Mucosa of stomach (tissue), 1 donor: ENCODE data around the gene SLC6A11.

ENCODE experiments used
- H3K27me3 ChIP-seq: one replicate; pipeline ENCODE4 v1.7.0; 2013; ENCODE audit warnings: mild to moderate bottlenecking, low read length; ENCODE audit not compliant: control insufficient read depth, insufficient read depth
- H3K36me3 ChIP-seq: one replicate; pipeline ENCODE4 v1.7.0; 2013; ENCODE audit warnings: low read length; ENCODE audit not compliant: control insufficient read depth, insufficient read depth
- H3K4me1 ChIP-seq: one replicate; pipeline ENCODE4 v1.7.0; 2013; ENCODE audit warnings: mild to moderate bottlenecking, low read length; ENCODE audit not compliant: control insufficient read depth, insufficient read depth
- H3K4me3 ChIP-seq: one replicate; pipeline ENCODE4 v1.7.0; 2013; ENCODE audit warnings: low read length
- H3K9ac ChIP-seq: one replicate; pipeline ENCODE4 v1.7.0; 2013; ENCODE audit warnings: mild to moderate bottlenecking, low read length, moderate library complexity
- H3K9me3 ChIP-seq: one replicate; pipeline ENCODE4 v1.7.0; 2013; ENCODE audit warnings: mild to moderate bottlenecking, low read length, moderate library complexity; ENCODE audit not compliant: control insufficient read depth
- donor health status: Pancreatic carcinoma.

Gene SLC6A11

DNA sequence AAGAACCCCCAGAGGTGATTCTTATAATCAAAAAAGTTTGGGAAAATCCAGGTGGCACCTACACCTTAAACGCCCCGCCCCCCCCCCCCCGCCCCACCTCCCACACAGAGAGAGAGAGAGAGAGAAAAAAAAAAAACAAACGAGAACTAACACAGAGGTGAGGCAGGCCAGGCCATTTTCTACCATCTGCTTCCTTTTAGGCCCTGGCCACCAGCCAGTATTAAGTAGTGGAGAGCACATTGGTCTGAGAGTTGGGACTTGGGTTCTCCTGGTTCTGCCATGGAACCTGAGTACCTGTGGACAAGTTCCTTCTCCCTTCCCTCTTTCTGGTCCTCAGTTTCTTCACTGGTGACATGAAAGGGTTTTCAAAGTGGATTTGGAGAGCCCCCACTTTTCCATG, 60.6 kb downstream of the SLC6A11 start:
- no peaks in the 10 kb centered on the region for H3K9me3 ChIP-seq
- no peaks in the 10 kb centered on the region for H3K4me1 ChIP-seq
- H3K4me3 ChIP-seq: no peak overlapping the region
- no peak overlapping the region for H3K9ac ChIP-seq
- no peaks in the 10 kb centered on the region for H3K36me3 ChIP-seq
- no peaks in the 10 kb centered on the region for H3K27me3 ChIP-seq

DNA sequence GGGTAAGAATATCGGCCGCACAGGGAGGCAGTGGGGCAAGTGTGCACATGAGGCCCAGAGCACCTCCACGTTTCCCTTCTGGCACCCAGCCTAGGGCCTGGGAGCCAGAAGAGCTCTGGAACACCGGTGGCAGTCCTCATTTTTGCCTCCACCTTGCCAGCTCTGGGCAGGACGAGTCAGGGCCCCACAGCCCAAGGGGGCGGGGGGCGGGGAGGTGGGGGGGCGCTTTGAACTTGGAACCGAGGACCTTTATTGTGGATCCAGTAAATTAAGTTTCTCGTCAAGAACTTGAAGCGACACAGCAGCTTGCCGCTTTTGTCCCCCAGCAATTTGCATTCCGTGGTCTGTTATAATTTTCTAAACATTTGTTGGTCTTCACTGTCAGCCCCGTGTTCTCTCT, 66.8 kb downstream of the SLC6A11 start:
- no peaks in the 10 kb centered on the region for H3K4me1 ChIP-seq
- no peak overlapping the region for H3K9ac ChIP-seq
- no peak overlapping the region for H3K4me3 ChIP-seq
- H3K27me3 ChIP-seq: no peaks in the 10 kb centered on the region
- H3K36me3 ChIP-seq: no peaks in the 10 kb centered on the region
- no peaks in the 10 kb centered on the region for H3K9me3 ChIP-seq

DNA sequence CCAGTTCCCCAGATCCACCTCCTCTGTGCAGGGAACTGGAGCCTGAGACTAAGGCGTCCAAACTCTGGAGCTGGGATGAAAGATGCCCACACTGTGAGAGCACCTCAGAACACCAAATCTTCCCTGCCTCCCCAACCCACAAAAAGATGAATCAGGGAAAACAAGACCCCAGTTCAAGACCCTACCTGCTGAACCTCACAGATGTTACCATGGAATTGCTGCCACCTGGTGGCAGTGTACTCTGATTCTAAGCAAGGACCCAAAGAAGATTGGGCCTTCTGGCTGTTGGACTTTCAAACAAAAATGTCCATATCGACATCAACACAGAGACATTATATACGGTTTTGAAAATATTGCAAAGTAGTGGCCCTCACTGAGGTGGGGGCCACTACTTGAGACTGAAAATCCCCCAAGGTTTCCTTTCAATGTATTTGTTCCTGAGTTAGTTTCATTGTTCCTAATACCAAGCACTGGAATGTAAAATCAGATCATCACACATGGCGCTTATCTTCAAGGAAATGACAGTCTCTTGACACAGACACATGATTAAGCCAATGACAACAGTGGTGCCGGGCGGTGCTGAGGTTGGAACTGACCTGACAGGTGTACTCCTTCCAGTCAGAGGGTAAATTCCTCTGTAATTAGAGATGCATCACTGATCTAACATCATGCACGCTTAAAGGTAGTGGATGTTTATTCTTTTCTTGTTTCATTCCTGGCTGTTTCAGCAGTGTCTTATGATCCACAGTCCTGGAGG, 67.6 kb downstream of the SLC6A11 start:
- Histone ChIP-seq H3K4me3 (no peak overlapping the region), H3K9ac (no peak overlapping the region), H3K36me3 (no peaks in the 10 kb centered on the region), H3K4me1 (no peaks in the 10 kb centered on the region), H3K9me3 (no peaks in the 10 kb centered on the region), H3K27me3 (no peaks in the 10 kb centered on the region)

DNA sequence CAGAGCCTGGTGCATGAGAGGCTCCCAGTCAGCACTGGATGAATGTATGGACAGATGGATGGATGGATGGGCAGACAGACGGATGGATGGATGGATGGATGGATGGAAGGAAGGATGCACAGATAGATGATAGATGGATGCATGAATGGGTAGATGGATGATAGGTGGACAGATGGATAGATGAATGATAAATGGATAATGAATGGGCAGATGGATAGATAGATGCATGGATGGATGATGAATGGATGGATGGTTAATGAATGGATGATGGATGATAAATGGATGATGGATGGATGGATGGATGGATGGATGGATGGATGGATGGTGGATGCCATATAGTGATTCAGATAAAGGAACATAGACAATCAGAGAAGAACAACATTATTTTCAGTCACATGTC, 71.0 kb downstream of the SLC6A11 start:
- Histone ChIP-seq H3K4me3 (no peak overlapping the region), H3K4me1 (no peaks in the 10 kb centered on the region), H3K9me3 (no peaks in the 10 kb centered on the region), H3K9ac (no peak overlapping the region), H3K36me3 (no peaks in the 10 kb centered on the region), H3K27me3 (no peaks in the 10 kb centered on the region)

DNA sequence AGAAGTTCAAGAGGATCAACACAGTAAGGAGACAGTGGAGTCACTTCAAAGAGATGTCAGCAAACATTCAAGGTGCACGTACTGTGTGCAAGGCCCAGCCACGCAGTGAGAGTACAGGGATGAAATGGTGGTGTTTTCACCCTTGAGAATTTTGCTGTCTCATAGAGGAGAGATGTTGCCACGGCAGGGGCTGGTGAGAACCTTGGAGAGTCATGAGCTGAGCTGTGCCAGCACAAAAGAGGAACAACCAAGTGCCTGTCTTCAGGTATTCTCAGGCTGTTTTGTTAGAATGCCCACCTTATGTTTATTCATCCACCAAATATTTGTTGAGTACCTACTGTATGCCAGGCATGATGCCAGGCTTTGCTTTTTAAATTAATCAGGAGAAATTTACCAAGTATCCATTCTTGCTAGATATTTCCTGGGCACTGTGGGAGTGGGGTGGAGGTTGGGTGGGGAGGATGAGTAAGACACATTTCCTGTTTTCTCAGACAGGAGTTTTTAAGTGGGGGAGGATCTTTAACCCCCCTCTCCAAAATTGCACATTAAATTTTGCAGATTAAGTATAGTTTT, 72.6 kb downstream of the SLC6A11 start:
- Histone ChIP-seq H3K4me1 (no peaks in the 10 kb centered on the region), H3K9ac (no peak overlapping the region), H3K4me3 (no peak overlapping the region), H3K36me3 (no peaks in the 10 kb centered on the region), H3K27me3 (no peaks in the 10 kb centered on the region), H3K9me3 (no peaks in the 10 kb centered on the region)

DNA sequence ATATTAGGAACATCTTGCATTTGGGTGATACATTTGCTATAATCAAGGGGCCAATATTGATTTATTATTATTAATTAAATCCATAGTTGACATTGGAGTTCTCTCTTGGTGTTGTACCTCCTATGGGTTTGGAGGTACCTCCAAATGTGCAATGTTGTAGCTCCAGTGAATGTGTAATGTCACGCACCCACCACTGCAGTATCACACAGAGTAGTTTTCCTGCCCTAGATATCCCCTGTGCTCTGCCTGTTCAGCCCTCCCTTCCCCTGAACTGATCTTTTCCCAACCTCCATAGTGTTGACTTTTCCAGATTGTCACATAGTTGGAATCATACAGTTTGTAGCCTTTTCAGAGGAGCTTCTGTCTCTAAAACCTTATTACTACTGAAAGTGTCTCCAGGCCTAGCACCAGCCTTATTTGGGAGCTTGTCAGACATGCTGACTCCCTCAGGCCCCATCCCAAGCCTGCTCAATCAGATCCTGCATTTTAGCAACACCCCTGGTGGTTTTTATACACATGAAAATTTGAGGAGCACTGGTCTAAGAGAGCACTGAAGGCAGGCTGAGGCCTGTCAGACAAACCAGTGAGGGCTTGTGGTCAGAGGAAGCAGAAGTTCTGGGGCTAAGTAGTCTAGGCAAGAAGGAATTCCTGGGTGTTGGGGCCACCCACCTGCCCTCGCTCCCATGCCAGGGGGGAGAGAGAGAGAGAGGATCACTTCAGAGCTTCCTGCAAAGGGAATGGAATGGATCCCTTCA, 73.4 kb downstream of the SLC6A11 start:
- H3K4me1 ChIP-seq: no peaks in the 10 kb centered on the region
- H3K27me3 ChIP-seq: no peaks in the 10 kb centered on the region
- no peaks in the 10 kb centered on the region for H3K9me3 ChIP-seq
- H3K4me3 ChIP-seq: no peak overlapping the region
- H3K36me3 ChIP-seq: no peaks in the 10 kb centered on the region
- H3K9ac ChIP-seq: no peak overlapping the region

DNA sequence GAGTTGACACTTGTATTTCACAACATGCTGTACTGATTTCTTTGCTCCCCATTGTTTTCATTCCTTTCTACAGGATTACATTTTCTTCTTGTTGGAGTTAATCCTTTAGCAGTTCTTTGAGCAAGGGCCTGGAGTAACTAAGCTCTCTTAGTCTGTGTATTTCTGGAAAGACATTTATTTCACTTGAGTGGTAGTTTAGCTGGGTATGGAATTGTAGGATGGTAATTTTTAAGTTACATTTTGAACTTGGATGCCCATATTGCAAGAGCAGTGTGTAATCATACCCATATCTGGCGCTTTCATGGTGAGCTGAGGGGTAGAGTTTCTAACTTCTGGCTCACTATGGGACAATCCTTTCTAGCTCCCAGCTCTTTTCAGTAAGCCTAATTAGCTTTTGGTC, 74.6 kb downstream of the SLC6A11 start:
- Histone ChIP-seq H3K4me1 (no peaks in the 10 kb centered on the region), H3K27me3 (no peaks in the 10 kb centered on the region), H3K9me3 (no peaks in the 10 kb centered on the region), H3K36me3 (no peaks in the 10 kb centered on the region), H3K9ac (no peak overlapping the region), H3K4me3 (no peak overlapping the region)

DNA sequence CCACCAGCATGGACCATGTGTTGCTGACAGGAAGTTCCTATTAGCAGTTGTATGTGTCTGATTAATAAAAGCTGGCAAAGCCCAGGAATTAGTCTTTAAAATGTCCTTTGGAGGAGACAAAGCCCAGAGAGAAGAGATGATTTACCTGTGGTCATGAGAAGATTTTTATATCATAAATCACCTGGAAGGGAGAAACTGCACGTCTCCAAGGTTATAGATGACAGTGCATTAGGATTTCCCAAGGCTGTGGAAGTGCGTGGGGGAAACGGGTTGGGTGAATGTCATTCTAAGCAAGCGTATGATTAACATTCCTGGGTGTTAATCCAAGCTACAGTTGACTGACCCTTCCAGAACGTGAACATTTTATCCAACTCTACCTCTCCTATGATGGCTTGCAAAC, 76.6 kb downstream of the SLC6A11 start:
- H3K9me3 ChIP-seq: no peaks in the 10 kb centered on the region
- H3K36me3 ChIP-seq: no peaks in the 10 kb centered on the region
- H3K4me3 ChIP-seq: no peak overlapping the region
- no peaks in the 10 kb centered on the region for H3K27me3 ChIP-seq
- no peaks in the 10 kb centered on the region for H3K4me1 ChIP-seq
- H3K9ac ChIP-seq: no peak overlapping the region

DNA sequence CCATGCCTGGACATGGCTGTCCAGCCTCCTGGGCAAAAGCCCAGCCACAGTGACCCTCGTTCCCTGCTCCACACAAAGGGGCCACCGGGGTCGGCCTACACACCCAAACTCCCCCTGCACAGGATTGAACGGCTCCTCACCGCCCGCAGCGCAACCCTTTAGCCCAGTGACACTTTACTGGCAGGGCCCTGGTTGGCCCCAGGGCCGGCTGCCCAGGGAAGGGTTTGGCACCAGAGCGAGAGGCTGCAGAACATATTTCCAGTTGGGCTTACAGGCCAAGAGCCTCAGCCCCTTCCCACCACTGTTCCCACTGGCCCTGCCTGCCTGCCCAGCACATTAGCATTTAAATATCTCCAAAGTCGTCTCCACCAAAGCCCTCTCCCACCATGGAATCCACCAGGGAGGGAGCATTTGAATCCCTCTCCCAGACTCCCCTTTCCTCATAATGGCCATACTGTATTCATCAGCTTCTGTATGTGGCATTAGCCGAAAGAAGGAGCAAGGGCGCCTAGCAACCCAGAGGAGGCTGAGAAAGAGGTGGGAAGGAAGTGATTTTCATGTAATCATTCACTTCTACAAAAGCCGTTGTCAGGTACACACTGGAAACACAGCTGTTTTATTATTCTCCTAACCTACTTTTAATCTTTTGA, 85.4 kb downstream of the SLC6A11 start:
- Histone ChIP-seq H3K27me3 (no peaks in the 10 kb centered on the region), H3K36me3 (no peaks in the 10 kb centered on the region), H3K4me1 (no peaks in the 10 kb centered on the region), H3K9ac (no peak overlapping the region), H3K9me3 (no peaks in the 10 kb centered on the region), H3K4me3 (no peak overlapping the region)

DNA sequence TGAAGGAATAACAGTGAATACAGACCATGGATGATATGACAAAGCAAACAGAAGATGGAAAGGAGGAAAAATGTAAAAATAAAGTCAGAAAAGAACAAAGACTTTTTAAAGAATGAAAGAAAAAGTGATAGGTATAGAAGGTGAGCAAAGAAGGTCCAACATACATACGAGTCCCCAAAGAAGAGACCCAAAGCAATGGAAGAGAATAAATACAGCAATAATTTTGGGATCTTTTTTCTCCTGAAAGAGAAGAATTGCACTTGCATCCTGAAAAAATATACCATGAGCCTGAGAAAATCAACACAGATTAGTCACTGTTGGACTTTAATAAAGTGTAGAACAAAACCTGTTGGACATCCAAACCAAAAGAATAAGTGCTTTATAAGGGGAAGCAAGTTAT, 91.2 kb downstream of the SLC6A11 start:
- H3K4me3 ChIP-seq: no peak overlapping the region

DNA sequence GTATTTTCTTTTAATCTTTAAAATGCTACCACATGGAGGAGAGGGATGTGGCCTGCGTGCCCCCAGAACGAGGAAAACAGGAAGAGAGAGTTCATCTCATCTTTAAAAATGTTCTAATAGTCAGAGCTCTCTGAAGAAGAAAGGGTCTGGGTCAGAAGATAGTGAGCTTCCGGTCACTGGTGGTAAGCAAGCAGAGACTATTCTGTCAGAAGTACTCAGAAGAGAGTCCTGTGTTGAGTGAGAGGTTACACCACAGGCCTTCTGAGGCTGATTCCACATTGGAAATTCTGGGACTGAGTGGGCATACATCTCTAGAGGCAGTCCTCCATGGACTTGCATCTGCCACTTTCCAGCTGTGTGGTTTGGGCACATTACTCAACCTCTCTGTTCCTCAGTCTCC, 94.3 kb downstream of the SLC6A11 start:
- Histone ChIP-seq H3K4me3 (no peak overlapping the region), H3K4me1 (no peaks in the 10 kb centered on the region), H3K9me3 (no peaks in the 10 kb centered on the region), H3K36me3 (no peaks in the 10 kb centered on the region), H3K9ac (no peak overlapping the region), H3K27me3 (peaks cover 4% of the 10 kb centered on the region)

More for the DNA sequence above, 91.2 kb downstream of the SLC6A11 start:
- Histone ChIP-seq H3K9me3 (no peaks in the 10 kb centered on the region), H3K36me3 (no peaks in the 10 kb centered on the region), H3K9ac (no peak overlapping the region), H3K4me1 (no peaks in the 10 kb centered on the region), H3K27me3 (no peaks in the 10 kb centered on the region)
